Astrocyte (in vitro differentiated cells and primary cell): ENCODE results near the gene SLC4A1.

Experiments
- CTCF ChIP-seq: IDR thresholded peaks from 2 replicates; pipeline ENCODE4 v1.5.1; 2011; ENCODE audit warnings: low read depth, mild to moderate bottlenecking, inconsistent platforms, low read length, moderate library complexity; ENCODE audit not compliant: insufficient read depth
- EZH2 ChIP-seq: IDR thresholded peaks from 2 replicates; pipeline ENCODE4 v1.6.1; 2012; ENCODE audit warnings: mild to moderate bottlenecking, low read length, inconsistent platforms; ENCODE audit not compliant: insufficient read depth

- no peak for TF ChIP-seq CTCF
- TF ChIP-seq EZH2, result no peak
Measured at GRCh38 chr17:44216173-44216572, 51.8 kb downstream of the SLC4A1 start.
